ENCODE measurements around the gene USP36. TPM values are rescaled to one million over a fixed set of nuclear protein-coding genes. Genes with fewer than 3 reads are reported as not detected.

Gene USP36
- total RNA-seq, 2 experiments from 2014 or later, result 87.8 to 94.3 TPM

DNA sequence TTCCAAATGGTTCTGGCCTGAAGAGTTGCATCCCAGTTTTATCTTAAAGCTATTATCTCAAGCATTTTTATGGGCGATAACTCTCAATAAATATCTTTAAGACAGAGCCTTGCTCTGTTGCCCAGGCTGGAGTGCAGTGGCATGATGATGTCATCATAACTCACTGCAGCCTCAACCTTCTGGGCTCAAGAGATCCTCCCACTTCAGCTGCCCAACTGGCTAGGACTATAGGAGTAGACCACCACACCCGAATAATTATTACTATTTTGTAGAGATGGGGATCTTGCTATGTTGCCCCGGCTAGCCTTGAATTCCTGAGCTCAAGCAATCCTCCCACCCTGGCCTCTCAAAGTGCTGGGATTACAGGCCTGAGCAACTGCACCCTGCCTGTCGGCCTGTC, 32.5 kb downstream of the USP36 start:
- DNase-seq, result no peak
- POLR2A ChIA-PET, result no interaction called here
- no peak for ATAC-seq (ENCODE audit: low read depth)
- Mint-ChIP-seq H3K4me3 (no peak overlapping the region), H3K4me1 (peaks cover 20% of the 10 kb centered on the region), H3K27ac (no peak overlapping the region), H3K9me3 (no peaks in the 10 kb centered on the region), H3K36me3 (peaks cover 34% of the 10 kb centered on the region), H3K27me3 (no peaks in the 10 kb centered on the region)

DNA sequence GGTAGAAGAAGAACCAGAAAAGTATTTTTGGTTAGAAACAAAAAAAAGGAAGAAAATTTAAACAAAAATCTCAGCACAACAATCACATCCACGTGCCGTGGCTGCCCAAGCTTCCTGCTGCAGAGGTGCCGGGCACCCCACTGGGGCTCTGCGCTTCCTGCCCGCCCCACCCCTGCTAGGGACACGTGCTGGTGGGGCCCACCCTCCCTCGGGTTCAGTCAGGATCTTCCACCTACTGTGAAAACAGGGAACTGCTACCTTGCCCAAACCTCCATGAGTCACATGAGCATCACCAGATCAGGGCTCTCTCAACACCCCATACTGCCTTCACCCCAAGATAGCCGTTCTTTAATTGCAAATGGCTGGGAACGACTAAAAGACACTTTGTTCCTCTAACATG, 34.2 kb downstream of the USP36 start:
- Mint-ChIP-seq H3K4me1 (peaks cover 23% of the 10 kb centered on the region), H3K9me3 (no peaks in the 10 kb centered on the region), H3K4me3 (no peak overlapping the region), H3K36me3 (peaks cover 38% of the 10 kb centered on the region), H3K27me3 (no peaks in the 10 kb centered on the region), H3K27ac (peak overlapping the region; percentile 68)
- no peak for ATAC-seq (ENCODE audit: low read depth)
- DNase-seq, result no peak
- POLR2A ChIA-PET, result no interaction called here

DNA sequence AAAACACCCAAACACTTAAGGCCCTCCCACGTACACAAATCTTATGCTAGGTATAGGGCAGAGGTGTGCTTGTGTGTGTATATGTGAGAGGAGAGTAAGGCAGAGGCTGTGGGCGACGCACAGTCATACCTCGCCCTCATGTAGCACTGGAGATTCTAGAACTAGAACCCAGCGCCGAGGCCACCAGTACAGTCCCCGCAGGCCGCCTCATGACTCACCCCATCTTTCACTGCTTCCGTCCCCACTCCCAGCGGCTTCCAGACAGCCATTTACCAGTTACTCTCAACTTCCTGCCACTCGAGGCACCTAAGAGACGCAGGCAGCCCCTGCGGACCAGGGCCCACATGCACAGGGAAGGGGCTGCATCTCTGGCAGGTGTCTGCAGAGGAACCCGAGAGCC, 35.3 kb downstream of the USP36 start:
- H3K27ac Mint-ChIP-seq, result no peak overlapping the region
- no peak for DNase-seq
- H3K27me3 Mint-ChIP-seq, result no peaks in the 10 kb centered on the region
- no peaks in the 10 kb centered on the region for H3K9me3 Mint-ChIP-seq
- H3K4me3 Mint-ChIP-seq, result no peak overlapping the region
- ATAC-seq (ENCODE audit: low read depth), result peak; percentile 23
- H3K36me3 Mint-ChIP-seq, result peaks cover 30% of the 10 kb centered on the region
- POLR2A ChIA-PET, result interaction anchor here (0.5 kb wide), 1 partner anchor 80 kb away, joined by 3 read pairs; no protein-coding TSS in a partner anchor
- H3K4me1 Mint-ChIP-seq, result peaks cover 24% of the 10 kb centered on the region

DNA sequence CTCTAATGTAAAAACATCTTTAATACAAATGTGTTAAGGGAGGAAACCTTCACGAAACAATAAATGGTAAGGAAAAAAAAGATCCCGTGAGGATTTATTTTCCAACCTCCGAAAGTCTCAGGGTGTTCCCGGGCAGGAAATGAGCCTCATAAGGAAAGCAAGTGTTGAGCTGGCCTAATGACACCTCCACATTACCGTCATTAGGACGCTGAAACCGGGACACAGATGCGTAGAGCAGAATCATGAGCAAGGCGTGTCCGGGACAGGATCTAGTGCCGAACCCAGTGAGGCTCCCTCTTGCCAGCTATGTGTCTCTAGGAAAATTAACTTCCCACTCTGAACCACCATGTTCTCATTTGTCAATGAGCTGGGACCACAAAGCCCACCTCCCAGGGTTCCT, 35.8 kb downstream of the USP36 start:
- Mint-ChIP-seq H3K27ac (no peak overlapping the region), H3K4me3 (no peak overlapping the region), H3K9me3 (no peaks in the 10 kb centered on the region), H3K4me1 (peaks cover 26% of the 10 kb centered on the region), H3K27me3 (no peaks in the 10 kb centered on the region), H3K36me3 (peaks cover 31% of the 10 kb centered on the region)
- DNase-seq, result no peak
- POLR2A ChIA-PET, result interaction anchor here (0.5 to 1.3 kb wide), 2 partner anchors 19 to 79 kb away, joined by 3 read pairs; no protein-coding TSS in a partner anchor
- no peak for ATAC-seq (ENCODE audit: low read depth)

DNA sequence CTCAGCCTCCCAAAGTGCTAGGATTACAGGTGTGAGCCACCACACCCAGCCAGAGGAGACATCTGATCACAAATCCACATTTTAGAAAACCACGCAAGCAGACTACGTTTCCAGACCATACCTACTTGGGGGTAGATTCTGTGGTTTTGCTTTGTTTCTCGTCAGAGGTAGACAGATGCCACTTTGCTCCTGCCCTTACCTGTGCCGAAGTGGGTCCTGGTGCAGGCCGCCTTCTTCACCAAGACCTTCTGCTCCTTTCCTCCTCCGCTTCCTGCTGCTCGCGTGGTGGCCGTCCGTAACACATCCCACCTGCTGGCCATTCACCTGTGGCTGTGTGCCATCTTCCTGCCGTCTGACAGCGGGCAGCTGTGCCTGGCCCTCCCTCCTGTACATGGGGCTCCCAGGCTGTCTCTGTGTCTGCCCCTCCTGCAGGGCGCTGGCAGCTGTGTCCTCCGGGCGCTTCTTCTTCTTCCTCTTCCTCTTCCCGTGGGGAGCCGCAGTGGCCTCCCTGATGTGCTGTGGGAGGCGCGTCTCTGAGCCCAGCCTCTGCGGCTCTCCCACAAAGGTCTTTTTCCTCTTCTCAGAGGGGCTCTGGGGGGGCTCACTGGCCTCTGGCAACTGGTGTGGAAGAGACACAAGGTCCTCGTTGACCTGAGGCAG, 37.3 kb downstream of the USP36 start:
- peak overlapping the region; percentile 86 for H3K27ac Mint-ChIP-seq
- POLR2A ChIA-PET, result interaction anchor here (0.6 to 1.5 kb wide), 5 partner anchors 13 to 38 kb away, joined by 3 read pairs; no protein-coding TSS in a partner anchor

DNA sequence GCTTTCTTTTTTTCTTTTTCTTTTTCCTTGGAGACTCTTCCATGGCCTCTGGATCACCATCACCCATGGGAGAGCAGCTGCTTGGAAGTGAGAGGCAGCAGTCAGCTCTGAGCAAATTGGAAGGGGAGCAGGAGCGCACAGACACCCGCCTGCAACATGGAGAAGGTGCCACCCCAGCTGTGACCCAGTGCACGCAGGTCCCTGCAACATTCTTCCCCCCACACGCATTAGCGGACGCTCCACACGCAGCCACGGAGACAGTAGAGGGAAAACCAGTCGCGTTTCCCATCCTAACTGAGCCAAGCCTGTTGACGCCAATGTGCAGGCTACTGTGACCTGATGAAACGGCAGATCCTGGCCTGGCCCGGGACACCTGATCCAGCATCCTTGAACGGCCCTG, 38.2 kb downstream of the USP36 start:
- Mint-ChIP-seq H3K4me1 (peaks cover 31% of the 10 kb centered on the region), H3K27me3 (no peaks in the 10 kb centered on the region), H3K27ac (peak overlapping the region; percentile 75), H3K9me3 (no peaks in the 10 kb centered on the region), H3K4me3 (no peak overlapping the region), H3K36me3 (peaks cover 40% of the 10 kb centered on the region)
- DNase-seq, result no peak
- ATAC-seq (ENCODE audit: low read depth), result no peak
- POLR2A ChIA-PET, result interaction anchor here (1.3 kb wide), 1 partner anchor 17 kb away, joined by 3 read pairs; no protein-coding TSS in a partner anchor

More for the DNA sequence above, 37.3 kb downstream of the USP36 start:
- Mint-ChIP-seq H3K4me1 (peaks cover 29% of the 10 kb centered on the region), H3K4me3 (peak overlapping the region; percentile 84), H3K27me3 (no peaks in the 10 kb centered on the region), H3K36me3 (peaks cover 34% of the 10 kb centered on the region), H3K9me3 (no peaks in the 10 kb centered on the region)
- peak; percentile 28 for ATAC-seq (ENCODE audit: low read depth)
- DNase-seq, result no peak

DNA sequence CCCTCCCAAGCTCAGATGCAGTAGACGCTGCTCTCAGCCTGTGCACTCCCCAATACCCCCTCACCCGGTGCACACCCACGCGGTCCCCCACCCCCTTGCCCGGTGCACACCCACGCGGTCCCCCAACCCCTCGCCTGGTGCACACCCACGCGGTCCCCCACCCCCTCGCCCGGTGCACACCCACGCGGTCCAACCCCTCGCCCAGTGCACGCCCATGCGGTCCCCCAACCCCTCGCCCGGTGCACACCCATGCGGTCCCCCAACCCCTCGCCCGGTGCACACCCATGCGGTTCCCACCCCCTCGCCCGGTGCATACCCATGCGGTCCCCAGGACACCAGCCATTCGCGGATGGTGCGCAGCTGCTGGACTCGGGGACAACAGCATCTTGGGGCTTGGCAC, 38.6 kb downstream of the USP36 start:
- Mint-ChIP-seq H3K27ac (no peak overlapping the region), H3K4me1 (peaks cover 31% of the 10 kb centered on the region), H3K27me3 (no peaks in the 10 kb centered on the region), H3K9me3 (no peaks in the 10 kb centered on the region), H3K36me3 (peaks cover 40% of the 10 kb centered on the region), H3K4me3 (no peak overlapping the region)
- POLR2A ChIA-PET, result no interaction called here
- DNase-seq (no peak), ATAC-seq (ENCODE audit: low read depth) (no peak)

DNA sequence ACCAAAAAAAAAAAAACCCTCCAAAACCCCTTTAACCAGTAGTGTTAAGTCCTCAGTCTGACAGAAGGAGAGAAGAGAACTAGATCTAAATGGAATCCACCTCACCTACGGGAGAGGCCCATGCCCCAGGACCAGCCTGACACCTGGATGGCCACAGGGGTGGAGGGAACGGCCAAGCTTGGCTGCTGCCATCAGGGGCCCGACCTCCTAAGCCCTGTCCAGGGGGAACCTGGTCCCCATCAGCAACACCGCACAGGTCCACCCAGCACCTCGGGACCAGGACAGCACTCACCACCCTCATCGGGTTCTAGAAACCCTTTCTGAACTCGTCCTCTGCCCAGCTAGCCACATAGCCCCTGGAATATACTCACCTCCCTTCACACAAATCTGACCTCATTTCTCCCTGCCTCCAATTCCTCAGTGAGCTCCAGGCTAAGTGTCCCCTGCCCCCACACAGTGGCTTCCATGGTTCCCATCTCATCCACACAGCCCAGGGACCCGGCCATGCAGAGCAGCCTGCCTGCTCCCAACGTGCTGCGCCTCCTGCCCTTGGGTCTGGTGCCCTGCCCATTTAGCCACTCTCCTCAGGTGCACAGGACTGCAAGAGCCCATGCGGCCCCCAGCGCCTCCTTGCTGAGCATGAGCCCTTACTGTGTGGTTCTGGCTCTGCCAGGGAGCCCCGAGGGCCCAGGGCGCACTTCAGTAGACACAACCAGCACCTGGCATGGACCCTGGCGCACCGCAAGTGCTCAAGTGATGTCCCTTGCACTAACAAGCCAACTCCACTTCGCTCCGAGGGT, 40.3 kb downstream of the USP36 start:
- Mint-ChIP-seq H3K36me3 (peaks cover 29% of the 10 kb centered on the region), H3K4me1 (peaks cover 21% of the 10 kb centered on the region), H3K9me3 (no peaks in the 10 kb centered on the region), H3K4me3 (no peak overlapping the region), H3K27ac (peak overlapping the region; percentile 27), H3K27me3 (no peaks in the 10 kb centered on the region)
- ATAC-seq (ENCODE audit: low read depth), result no peak
- no peak for DNase-seq
- POLR2A ChIA-PET, result interaction anchor here (1.1 kb wide), 2 partner anchors 29 to 36 kb away, joined by 3 to 6 read pairs; no protein-coding TSS in a partner anchor

DNA sequence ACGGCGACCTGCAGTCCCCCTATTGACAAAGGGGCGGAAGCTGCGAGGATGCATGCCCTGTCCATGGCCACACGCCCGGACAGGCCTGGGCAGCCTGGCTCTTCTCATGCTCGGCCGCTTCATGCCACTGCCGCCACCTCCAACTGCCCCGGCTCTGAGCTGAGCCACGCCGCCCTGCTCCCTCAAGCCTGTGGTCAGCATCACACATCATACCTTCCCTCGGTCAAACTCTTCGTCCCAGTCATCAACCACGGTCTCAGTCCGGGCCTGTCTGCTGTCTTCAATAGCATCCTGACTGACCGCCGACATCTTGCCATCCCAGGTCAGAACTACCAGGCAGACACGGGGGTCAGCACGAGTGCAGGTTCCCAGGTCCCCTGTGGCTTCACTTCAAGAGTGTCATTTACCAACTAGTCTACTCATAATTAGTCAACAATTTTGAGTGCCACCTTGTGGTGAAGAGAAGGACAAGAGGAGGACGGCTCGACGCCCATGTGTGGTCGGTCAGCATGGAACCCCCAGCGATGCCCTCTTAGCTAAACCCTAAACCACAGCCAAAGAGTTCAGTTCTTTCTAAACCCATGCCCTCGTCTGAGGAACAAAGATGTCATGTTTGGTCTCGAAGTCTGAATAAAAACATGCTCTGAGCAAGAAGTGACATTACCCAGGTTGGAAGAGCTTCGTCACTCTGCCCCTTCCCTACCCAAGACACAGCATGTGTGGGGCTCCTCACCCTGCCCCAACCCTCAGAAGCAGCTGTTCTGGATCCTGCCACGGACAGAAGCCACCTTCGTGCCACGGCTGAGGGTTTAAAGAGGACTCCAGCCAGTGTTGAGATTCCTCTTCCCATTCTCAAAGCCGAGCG, 41.7 kb downstream of the USP36 start:
- no peak for ATAC-seq (ENCODE audit: low read depth)
- H3K4me1 Mint-ChIP-seq, result peaks cover 22% of the 10 kb centered on the region
- H3K4me3 Mint-ChIP-seq, result no peak overlapping the region
- no peaks in the 10 kb centered on the region for H3K27me3 Mint-ChIP-seq
- H3K27ac Mint-ChIP-seq, result peak overlapping the region; percentile 79
- H3K9me3 Mint-ChIP-seq, result no peaks in the 10 kb centered on the region
- POLR2A ChIA-PET, result interaction anchor here (0.7 kb wide), 1 partner anchor 10 kb away, joined by 3 read pairs; no protein-coding TSS in a partner anchor
- H3K36me3 Mint-ChIP-seq, result peaks cover 31% of the 10 kb centered on the region
- no peak for DNase-seq

DNA sequence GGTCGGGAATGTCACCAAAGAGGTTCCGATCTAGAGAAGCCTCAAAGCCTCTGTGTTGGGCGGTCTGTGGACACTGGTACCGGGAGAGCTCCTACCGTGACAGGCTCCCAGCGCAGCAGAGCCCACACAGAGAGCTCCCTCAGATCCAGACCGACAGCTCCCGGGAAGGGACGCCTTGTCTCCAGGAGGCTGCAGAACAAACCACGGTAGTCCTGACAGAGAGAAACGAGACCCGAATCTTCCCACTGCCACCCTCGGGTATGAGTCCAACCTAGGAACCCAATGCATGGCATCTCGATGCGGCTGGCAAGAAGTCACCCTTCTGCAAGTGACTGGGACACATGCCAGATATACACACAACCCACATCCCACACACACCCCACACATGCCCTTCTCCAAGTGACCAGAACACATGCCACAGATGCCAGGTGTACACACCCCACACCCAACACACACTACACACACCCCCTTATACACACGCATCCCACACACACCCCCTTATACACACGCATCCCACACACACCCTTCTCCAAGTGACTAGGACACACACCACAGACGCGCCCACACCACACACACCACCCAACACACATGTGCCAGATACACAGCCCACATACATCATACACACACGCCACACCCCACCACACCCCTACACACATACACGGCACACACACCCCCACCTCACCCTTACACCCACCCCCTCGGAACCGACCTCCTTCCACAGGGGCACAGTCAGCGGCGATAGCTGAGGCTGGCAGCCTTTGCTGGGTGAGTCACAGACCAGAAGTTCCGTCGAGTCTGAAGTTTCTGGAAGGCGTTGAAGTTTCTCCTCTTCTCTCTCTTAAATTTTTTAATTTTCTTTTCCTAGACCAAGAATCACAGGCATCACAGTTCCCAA, 42.7 kb downstream of the USP36 start:
- DNase-seq, result no peak
- peaks cover 17% of the 10 kb centered on the region for H3K4me1 Mint-ChIP-seq
- no peaks in the 10 kb centered on the region for H3K9me3 Mint-ChIP-seq
- no peaks in the 10 kb centered on the region for H3K27me3 Mint-ChIP-seq
- no peak overlapping the region for H3K27ac Mint-ChIP-seq
- H3K4me3 Mint-ChIP-seq, result no peak overlapping the region
- POLR2A ChIA-PET, result no interaction called here
- ATAC-seq (ENCODE audit: low read depth), result no peak
- peaks cover 26% of the 10 kb centered on the region for H3K36me3 Mint-ChIP-seq

DNA sequence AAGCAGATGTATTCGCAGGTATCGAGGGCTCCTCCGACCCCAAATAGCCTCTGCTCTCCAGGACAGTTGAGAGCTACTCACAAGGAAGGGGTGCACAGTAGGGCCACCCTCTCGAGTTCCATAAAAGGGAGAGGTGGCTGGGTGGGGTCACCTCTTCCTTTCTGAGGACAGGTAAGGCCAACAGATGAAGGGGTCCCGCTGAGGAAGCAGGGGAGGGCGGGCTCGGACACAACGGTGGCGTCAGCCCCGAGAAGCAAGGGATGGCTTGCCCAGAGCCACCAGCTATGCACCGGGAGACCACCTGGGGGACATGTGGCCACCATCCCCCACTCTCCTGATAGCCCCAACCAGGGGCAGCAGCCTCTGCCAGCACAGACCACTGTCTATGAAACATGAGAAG, 43.4 kb downstream of the USP36 start:
- peaks cover 16% of the 10 kb centered on the region for H3K4me1 Mint-ChIP-seq
- POLR2A ChIA-PET, result no interaction called here
- H3K9me3 Mint-ChIP-seq, result no peaks in the 10 kb centered on the region
- H3K36me3 Mint-ChIP-seq, result peaks cover 20% of the 10 kb centered on the region
- ATAC-seq (ENCODE audit: low read depth) (no peak), DNase-seq (no peak)
- H3K4me3 Mint-ChIP-seq, result no peak overlapping the region
- no peaks in the 10 kb centered on the region for H3K27me3 Mint-ChIP-seq
- H3K27ac Mint-ChIP-seq, result no peak overlapping the region

DNA sequence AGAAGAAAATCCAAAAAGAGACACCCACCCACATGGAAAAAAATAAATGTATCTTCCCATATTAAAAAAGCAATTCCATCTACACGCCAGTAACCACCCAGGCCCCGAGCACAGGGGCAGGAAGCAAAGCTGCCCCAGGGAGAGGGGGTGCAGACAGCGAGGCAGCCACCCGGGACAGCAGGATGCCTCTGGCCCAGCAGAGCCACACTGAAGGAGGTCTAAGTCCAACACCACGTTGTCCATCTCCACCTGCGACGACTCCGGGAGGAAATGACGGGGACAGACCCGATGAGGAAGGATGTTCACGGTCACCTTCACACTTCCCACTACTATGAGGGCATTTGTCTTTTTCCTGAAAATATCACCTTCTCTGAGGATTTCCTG, 44.1 kb downstream of the USP36 start:
- no peak for ATAC-seq (ENCODE audit: low read depth)
- H3K4me1 Mint-ChIP-seq, result peaks cover 19% of the 10 kb centered on the region
- DNase-seq, result no peak
- no peaks in the 10 kb centered on the region for H3K9me3 Mint-ChIP-seq
- no peaks in the 10 kb centered on the region for H3K27me3 Mint-ChIP-seq
- H3K36me3 Mint-ChIP-seq, result peaks cover 23% of the 10 kb centered on the region
- no peak overlapping the region for H3K4me3 Mint-ChIP-seq
- POLR2A ChIA-PET, result no interaction called here
- H3K27ac Mint-ChIP-seq, result no peak overlapping the region

Data from activated naive CD8-positive, alpha-beta T cell treated with anti-CD3 and anti-CD28 coated beads, Interleukin-2, amount 10 ng/mL, durations not matched to agents 7 days and 5 days (primary cell).